ENCODE data around the gene CDC25B.

- TF ChIP-seq TAF1 (IDR thresholded peaks at IDR 0.05; ENCODE audit: borderline replicate concordance, low read depth, low read length) = no peak
- TF ChIP-seq POLR2AphosphoS5 (IDR thresholded peaks at IDR 0.05; ENCODE audit: low read depth, low read length) = no peak
Measured at GRCh38 chr20:3812259-3812681, 16.2 kb downstream of the CDC25B start.
